Measurements from ENCODE around the gene MYH7B.

Gene MYH7B

GRCh38 chr20:34955231-34956040 is at the start of gene MYH7B, which contains the start of gene GSS:
Gene MYH7B, plus strand, starts transcription at chr20:34955868. Its CDS starts 22,138 bp downstream, at chr20:34978006.
Gene GSS, minus strand, starts transcription at chr20:34955806. Its CDS starts 3,954 bp downstream, at chr20:34951852.
- DNase-seq: peak; percentile 94

GRCh38 chr20:34907616-34908469 is 47.8 kb upstream of the MYH7B start:
- no peak for DNase-seq

GRCh38 chr20:34915131-34915530 is 40.5 kb upstream of the MYH7B start:
- no peak for DNase-seq

GRCh38 chr20:34915749-34916455 is 39.8 kb upstream of the MYH7B start:
- no peak for DNase-seq

- no peak for DNase-seq
Measured at GRCh38 chr20:34916774-34917354, 38.8 kb upstream of the MYH7B start.

GRCh38 chr20:34920055-34920454 is 35.6 kb upstream of the MYH7B start:
- no peak for DNase-seq

GRCh38 chr20:34921436-34921835 is 34.2 kb upstream of the MYH7B start:
- no peak for DNase-seq

- no peak for DNase-seq
Measured at GRCh38 chr20:34922654-34923381, 32.9 kb upstream of the MYH7B start.

GRCh38 chr20:34923414-34923813 is 32.3 kb upstream of the MYH7B start:
- no peak for DNase-seq

GRCh38 chr20:34925341-34925740 is 30.3 kb upstream of the MYH7B start:
- DNase-seq: no peak

GRCh38 chr20:34925981-34926380 is 29.7 kb upstream of the MYH7B start:
- DNase-seq: no peak

GRCh38 chr20:34926581-34926980 is 29.1 kb upstream of the MYH7B start:
- DNase-seq: no peak

- no peak for DNase-seq
Measured at GRCh38 chr20:34927736-34928135, 27.9 kb upstream of the MYH7B start.

GRCh38 chr20:34928411-34928810 is 27.3 kb upstream of the MYH7B start:
- DNase-seq: no peak

GRCh38 chr20:34931771-34932170 is 23.9 kb upstream of the MYH7B start:
- DNase-seq: no peak

- DNase-seq: peak; percentile 16
Measured at GRCh38 chr20:34938466-34939163, 17.1 kb upstream of the MYH7B start.

GRCh38 chr20:34940081-34940481 is 15.6 kb upstream of the MYH7B start:
- DNase-seq: no peak

GRCh38 chr20:34941226-34941625 is 14.4 kb upstream of the MYH7B start:
- DNase-seq: no peak

GRCh38 chr20:34942301-34942700 is 13.4 kb upstream of the MYH7B start:
- no peak for DNase-seq

- DNase-seq: no peak
Measured at GRCh38 chr20:34943808-34944567, 11.7 kb upstream of the MYH7B start.
